EL (cell line): ENCODE measurements around the gene EIF3K.
A peak's percentile ranks its signal among the peaks of the same experiment; 100 is the strongest.
"Not testable (repeated sequence)": the region's sequence is repeated elsewhere in the genome, so short reads cannot be mapped to it uniquely, and the experiment has no call there.

Experiments used
- DNase-seq: peaks from one replicate; pipeline ENCODE4 v3.0.0-alpha.2; 2016

EIF3K gene, protein sequence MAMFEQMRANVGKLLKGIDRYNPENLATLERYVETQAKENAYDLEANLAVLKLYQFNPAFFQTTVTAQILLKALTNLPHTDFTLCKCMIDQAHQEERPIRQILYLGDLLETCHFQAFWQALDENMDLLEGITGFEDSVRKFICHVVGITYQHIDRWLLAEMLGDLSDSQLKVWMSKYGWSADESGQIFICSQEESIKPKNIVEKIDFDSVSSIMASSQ

DNA sequence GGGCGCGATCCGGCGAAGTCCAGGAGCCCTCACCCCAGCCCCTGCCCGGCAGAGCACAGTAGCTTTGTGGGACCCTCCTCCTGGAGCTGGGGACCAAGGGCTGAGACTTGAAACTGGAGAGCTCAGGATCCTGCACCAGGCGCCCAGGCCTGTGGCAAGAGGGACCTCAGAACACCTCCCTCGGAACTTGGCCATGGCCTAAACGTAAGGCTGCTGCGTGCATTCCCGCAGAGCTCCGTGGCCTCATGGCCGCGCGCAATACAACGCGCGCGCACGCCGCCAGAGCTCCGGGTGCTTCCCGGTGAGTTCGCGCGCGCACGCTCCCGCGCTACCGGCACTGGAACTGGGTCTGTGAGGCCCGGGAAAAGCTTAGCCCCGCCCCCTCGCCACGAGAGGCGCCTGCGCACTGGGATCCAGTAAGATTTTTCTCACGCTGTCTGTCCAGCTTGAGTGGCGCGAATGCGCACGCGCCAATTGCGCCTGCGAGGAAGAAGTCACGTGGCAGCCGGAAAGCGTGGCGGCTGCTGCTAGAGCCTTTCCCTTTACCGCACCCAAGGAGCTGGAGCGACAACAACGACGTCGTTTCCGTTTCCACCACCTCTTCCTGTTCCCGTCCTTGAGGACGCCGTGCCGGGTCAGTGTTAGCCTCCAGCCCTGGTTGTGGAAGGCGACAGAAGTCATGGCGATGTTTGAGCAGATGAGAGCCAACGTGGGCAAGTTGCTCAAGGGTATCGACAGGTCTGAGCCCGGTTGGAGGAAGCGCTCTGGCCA is at the start of gene EIF3K:
Gene EIF3K (plus strand): TSS at position 599 of the 771 bp plus-strand sequence. CDS start 81 bp downstream, at position 680.
- peak; percentile 99 for DNase-seq

DNA sequence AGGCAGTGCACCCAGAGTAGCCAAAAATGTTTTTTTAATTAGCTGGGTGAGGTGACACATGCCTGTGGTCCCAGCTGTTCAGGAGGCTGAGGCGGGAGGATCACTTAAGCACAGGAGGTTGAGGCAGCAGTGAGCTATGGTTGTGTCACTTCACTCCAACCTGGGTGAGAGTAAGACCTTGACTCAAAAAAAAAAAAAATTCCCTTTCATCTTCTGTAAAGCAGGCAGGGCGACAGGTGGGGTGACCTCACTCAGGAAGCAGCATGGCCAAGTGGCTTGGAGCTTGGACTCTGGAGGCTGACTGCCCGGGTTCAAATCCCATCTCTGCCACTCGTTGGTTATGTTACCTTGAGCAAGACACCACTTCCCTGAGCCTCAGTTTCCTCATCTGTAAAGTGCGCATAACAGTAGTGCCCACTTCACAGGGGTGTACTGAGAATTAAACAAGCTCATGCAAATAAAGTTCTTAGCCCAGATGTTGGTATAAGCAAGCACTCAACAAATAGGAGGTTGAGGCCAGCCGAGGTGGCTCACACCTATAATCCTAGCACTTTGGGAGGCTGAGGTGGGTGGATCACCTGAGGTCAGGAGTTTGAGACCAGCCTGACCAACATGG is 49.5 kb upstream of the EIF3K start:
- no peak for DNase-seq

DNA sequence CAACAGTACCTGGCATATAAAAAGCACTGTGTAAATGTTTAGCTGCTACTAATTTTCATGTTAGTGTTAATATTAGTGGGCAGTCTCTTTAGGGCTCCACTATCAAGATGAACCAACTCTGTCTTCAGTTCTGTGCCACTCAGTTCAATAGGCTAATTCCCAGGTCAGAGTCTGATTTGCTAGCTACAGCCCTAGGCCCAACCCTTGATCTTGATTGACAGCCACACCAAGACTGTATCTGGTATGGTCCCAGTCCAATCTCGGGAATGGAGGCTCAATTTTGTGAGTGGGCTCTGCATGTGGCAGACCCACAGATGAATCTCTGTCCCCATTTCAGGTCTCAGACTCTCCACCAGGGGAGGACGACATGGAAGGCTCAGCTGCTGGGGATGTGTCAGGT is 47.3 kb upstream of the EIF3K start:
- DNase-seq: no peak

GRCh38 chr19:38577826-38578225 is 41.2 kb upstream of the EIF3K start:
- DNase-seq: no peak

GRCh38 chr19:38579304-38579703 is 39.7 kb upstream of the EIF3K start:
- not testable (repeated sequence) for DNase-seq

GRCh38 chr19:38580080-38580479 is 38.9 kb upstream of the EIF3K start:
- DNase-seq: no peak

GRCh38 chr19:38583219-38583984 is 35.6 kb upstream of the EIF3K start:
- DNase-seq: no peak

- no peak for DNase-seq
Observed at GRCh38 chr19:38583985-38584305, 35.0 kb upstream of the EIF3K start.

- no peak for DNase-seq
Observed at GRCh38 chr19:38587562-38587961, 31.4 kb upstream of the EIF3K start.

- no peak for DNase-seq
Observed at GRCh38 chr19:38588041-38588440, 30.9 kb upstream of the EIF3K start.

GRCh38 chr19:38592940-38593339 is 26.0 kb upstream of the EIF3K start:
- no peak for DNase-seq

DNA sequence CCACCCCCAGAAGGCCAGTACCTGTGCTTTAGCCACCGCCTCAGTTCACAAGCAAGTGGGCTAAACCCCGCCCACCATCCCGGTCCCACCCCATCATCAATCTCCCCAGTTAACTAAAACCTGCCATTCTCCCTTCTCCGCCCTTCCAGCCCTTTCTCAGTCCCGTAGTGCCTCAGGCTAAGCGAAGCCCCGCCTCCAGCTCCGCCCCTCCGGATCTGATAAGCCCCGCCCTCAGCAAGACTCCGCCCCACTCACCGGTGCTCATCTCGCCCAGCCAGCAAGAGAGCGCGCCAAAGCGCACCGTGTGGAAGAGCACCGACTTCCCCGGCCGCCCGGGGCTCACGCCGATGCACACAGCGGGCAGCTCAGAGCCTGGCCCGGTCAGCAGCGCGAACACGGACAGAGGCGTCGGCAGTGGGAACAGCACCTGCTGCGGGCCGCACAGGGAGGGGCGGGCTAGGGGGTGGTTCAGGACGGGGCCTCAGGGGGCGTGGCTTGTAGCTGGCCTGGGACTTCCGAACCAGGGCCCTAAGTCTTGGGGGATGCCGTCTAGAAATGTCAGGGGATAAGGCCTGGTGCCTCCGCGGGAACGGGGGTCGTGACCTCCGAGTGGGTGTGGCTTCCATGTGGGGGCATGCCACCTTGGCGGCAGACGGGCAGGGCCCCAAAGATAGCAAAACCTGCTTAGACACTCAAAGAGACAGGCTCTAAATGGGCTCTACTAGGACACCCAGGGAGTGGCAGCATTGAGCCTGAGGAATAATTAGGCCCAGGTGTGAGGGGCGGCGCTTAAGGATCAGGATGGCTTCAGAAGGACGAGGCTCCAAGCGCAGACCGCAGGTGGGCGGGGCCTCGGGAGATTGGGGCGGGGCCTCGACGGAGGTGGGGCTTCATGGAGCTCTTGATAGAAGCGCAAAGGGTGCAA is 22.7 kb upstream of the EIF3K start:
- peak; percentile 18 for DNase-seq

- no peak for DNase-seq
Observed at GRCh38 chr19:38597075-38597474, 21.9 kb upstream of the EIF3K start.

GRCh38 chr19:38599722-38600121 is 19.3 kb upstream of the EIF3K start:
- DNase-seq: no peak

DNA sequence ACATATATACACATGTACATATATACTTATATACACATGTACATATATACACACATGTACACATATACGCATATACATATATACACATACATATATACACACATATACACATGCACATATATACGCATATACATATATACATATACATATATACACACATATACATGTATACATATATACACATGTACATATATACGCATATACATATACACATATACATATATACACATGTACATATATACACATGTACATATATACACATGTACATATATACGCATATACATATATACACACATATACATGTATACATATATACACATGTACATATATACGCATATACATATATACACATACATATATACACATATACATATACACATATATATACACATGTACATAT is 16.1 kb upstream of the EIF3K start:
- DNase-seq: not testable (repeated sequence)

GRCh38 chr19:38606131-38606530 is 12.9 kb upstream of the EIF3K start:
- no peak for DNase-seq

GRCh38 chr19:38614289-38614688 is 4.7 kb upstream of the EIF3K start:
- no peak for DNase-seq

DNA sequence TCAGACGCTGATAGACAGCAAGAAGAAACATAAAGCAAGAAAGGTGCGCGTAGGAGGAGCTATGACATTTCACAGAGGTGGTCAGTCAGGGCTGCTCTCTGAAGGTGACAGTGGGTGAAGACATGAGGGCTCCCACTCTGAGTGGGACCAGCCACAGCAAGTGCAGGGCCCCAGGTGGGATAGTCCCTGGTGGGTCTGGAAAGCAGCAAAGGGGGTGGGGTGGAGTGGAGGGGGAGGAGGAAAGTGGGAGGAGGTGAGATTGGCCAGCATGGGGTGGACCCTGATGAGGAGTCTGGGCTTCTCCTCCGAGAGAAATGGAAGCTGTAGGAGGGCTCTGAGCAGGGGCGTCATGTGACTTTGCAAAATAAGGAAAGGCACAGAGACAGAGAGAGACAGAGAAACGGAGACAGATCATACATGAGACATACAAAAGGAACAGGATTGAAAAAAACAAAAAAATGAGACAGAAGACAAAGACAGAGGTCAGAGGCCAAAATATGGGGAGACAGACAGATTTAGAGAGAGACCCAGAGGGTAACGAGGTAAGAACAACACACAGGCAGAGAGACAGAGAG is 3.9 kb upstream of the EIF3K start:
- no peak for DNase-seq

DNA sequence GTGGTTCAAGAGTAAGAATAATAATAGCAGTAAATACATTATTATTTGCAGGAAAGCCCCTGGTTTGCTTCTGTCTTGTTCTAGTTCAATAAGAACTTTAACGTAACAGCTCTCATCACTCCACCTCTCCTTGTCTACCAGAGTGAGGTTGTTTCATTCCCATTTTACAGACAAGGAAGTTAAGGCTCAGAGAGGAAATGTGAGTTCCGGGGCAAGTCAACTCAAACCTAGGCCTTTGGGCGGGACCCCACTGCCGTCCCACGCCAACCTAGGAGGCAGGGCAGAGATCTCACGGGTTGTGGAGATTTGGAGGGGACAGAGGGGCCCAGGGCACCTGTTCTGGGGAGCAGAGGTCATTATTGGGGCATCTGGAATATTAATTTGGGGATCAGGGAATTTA is 2.7 kb upstream of the EIF3K start:
- DNase-seq: no peak

DNA sequence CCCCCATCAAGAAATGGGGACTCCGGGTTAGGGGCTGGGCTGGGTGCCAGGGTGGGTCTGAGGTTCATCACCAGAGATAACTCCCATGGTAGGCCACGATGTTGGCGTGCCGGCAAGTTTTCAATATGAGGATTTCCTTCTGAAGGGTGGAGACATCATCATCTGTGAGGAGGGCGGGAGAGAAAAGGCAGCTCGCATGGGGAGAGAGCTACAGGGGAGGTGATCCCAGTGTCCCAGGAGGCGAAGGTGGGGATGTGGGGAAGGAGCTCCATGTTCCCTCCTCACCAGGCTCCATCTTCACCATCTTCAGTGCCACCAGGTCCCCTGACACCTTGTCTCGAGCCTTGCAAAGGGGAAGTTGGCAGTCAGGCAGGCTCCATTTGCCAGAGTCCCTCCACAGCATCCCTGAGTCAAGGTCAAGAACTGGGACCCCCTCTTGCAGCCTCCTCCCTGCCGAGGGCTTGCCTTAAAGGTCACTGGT is 1.7 kb upstream of the EIF3K start:
- DNase-seq: no peak

- DNase-seq: no peak
Observed at GRCh38 chr19:38617764-38618589, 1.0 kb upstream of the EIF3K start, which contains the start of gene MAP4K1. Gene MAP4K1 (minus strand): TSS chr19:38617953. CDS start chr19:38617895, 58 bp downstream.
